Esophagus muscularis mucosa (tissue), 4 donors: ENCODE data around the gene HEBP2.

Experiments
- CTCF ChIP-seq, 3 experiments: fragments of 200-600 bp in 2 of 3; fragments of 450-650 bp in 1 of 3; sonication (generic) in 2 of 3; IDR thresholded peaks; one replicate each; pipeline ENCODE4 v1.5.1; 2017 to 2019; ENCODE audit warnings: antibody characterized with exemption in 3 of 3, mild to moderate bottlenecking in 2 of 3, moderate library complexity in 1 of 3
- EP300 ChIP-seq: sonication (generic); formaldehyde crosslinking; IDR thresholded peaks from one replicate; pipeline ENCODE4 v1.6.1; 2017; ENCODE audit warnings: antibody characterized with exemption
- POLR2A ChIP-seq: fragments of 450-650 bp; IDR thresholded peaks from one replicate; pipeline ENCODE4 v1.6.1; 2017; ENCODE audit warnings: antibody characterized with exemption, moderate library complexity, mild to moderate bottlenecking, low read depth

GRCh38 chr6:138403324-138403800 lies 661 bp upstream of the HEBP2 start:
- TF ChIP-seq CTCF (IDR thresholded peaks at IDR 0.05) (peak in 2 of 3 experiments; percentile 6 to 28), POLR2A (no peak), EP300 (no peak)
